D721Med (cell line): Measurements from ENCODE around the gene GNLY.

Experiments
- DNase-seq: peaks from one replicate; pipeline ENCODE4 v3.0.0; 2011; ENCODE audit warnings: low spot score; ENCODE audit not compliant: insufficient read length
- FAIRE-seq: peaks from 2 replicates; lab custom pipeline; 2011; peaks lifted over from hg19 to GRCh38; lab: Jason Lieb, UNC
- CTCF ChIP-seq: IDR thresholded peaks from 2 replicates; pipeline ENCODE4 v1.5.1; 2012; ENCODE audit warnings: mild to moderate bottlenecking, control low read depth; ENCODE audit not compliant: insufficient read depth; ENCODE audit errors: missing control alignments

Gene GNLY

DNA sequence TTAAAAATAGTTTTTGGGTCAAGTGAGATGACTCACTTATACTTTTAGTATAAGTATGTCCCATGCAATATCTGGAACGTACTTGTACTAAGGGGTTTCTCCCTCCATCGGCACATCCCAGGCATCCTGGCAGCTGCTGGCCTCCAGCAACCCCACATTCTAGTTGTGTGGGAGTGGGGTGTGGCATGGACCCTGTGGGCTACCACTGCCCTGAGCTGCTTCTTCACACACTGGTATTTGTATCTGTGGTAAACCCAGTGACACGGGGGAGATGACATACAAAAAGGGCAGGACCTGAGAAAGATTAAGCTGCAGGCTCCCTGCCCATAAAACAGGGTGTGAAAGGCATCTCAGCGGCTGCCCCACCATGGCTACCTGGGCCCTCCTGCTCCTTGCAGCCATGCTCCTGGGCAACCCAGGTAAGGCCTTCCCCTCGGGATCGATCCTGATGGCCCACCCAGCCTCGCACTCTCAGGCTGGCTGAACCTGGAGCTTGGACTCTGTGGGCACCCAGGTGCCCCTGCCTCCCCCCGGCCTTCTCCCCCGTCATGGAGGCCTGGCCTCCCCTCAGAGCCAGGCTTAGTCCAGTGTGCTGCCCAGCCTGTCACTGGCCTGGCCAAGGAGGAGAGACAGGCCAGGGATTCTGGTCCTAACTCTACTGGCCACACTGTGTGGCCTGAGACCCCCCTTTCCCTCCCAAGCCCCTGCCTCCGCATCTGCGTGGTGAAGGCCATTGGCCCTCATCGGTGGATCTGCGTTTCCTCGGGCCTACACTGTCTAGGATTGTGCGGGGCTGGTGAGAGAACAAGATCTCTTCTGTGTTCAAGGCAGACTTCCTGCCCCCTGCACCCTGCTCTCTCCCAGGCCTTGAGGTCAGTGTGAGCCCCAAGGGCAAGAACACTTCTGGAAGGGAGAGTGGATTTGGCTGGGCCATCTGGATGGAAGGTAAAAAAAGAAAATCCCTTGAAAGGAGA lies at the start of gene GNLY:
GNLY (plus strand) TSS at position 307 of the 974 bp plus-strand sequence; CDS start at position 368, 61 bp downstream.
- FAIRE-seq = no peak
- no peak for TF ChIP-seq CTCF
- no peak for DNase-seq

GRCh38 chr2:85644909-85645308 lies 49.2 kb upstream of the GNLY start:
- no peak for TF ChIP-seq CTCF
- DNase-seq (no peak), FAIRE-seq (no peak)

DNA sequence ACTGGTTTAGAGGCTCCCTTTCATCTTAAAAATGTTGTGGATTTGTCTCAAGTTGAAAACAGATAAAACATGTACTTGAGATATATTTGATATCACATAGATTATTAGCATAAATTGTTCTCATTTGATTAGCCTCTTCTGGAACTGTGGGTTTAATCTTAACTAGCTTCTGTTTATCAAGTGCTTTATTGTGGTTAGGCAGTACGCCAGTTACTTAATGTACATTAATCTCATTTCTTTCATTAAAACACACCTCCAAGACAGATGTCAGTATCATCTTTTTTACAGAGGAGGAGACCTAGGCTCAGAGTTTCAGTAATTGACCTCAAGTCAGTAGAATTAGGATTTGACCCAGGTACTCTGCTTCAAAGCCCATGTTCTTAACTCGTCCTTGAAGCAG lies 48.0 kb upstream of the GNLY start:
- FAIRE-seq (no peak), DNase-seq (no peak)
- no peak for TF ChIP-seq CTCF

DNA sequence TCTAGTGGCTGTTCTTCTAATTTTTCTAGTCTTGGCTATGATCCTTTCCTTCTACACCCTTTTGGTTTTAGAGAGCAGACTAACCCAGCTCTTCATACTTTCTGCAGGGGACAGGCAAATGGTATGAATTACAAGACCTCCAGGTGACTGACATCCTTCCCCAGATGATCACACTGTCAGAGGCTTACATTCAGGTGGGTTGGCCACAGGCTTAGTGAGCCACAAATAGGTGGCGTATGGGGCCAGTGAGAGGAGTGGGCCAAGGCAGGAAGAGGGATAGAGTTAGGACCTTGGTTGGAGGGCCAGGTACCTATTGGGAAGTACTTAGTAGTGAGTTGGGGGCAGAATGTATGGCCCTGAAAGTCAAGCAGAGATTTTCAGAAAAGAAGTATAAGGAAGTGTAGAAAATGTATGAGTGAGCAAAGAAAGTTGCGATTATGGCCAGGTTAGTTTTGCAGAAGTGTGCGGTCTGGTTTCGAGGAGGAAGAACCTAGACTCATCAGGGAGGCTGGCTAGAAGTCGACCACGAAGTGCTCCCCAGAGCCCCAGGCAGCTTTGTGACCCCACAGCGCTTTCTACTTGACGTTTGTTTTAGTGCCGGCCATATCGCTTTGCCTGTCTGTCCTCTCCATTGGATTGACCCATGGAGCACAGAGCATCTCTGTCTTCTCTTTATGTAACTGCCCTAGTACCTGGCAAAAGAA lies 46.2 kb upstream of the GNLY start:
- DNase-seq (no peak), FAIRE-seq (no peak)
- TF ChIP-seq CTCF = no peak

- no peak for FAIRE-seq
- TF ChIP-seq CTCF = peak; percentile 9
- DNase-seq = no peak
Observed at GRCh38 chr2:85648619-85649018, 45.5 kb upstream of the GNLY start.

- FAIRE-seq = no peak
- no peak for DNase-seq
- no peak for TF ChIP-seq CTCF
Observed at GRCh38 chr2:85649201-85650190, 44.7 kb upstream of the GNLY start.
